Measurements from ENCODE around the gene CCNY.

DNA sequence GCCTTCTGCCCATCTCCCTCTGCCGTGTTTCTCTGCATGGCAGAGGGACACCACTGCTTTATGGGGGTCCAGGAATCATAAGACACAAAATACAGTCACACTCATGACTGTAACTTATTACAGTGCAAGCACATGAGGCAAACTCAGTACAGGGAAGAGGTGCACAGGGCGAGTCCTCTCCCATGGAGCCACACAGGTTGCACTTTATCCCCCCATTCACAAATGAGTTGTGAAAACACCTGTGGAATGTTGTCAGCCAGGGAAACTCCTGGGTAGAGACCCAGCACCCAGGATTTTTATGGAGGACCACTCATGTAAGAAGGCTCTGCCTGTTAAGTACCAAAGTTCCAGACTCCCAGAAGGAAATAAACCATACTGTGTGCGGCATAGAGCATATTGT lies 161.6 kb downstream of the CCNY start:
- TF ChIP-seq EGR1 (IDR thresholded peaks at IDR 0.05; ENCODE audit: low read depth) (no peak), POLR2A (IDR thresholded peaks at IDR 0.05; ENCODE audit: borderline replicate concordance, extremely low read depth, insufficient read depth, insufficient read length) (no peak), CEBPB (IDR thresholded peaks at IDR 0.05; ENCODE audit: low read depth) (no peak), CTCF (IDR thresholded peaks at IDR 0.05 in 2 of 3, conservative IDR thresholded peaks at IDR 0.05 in 1 of 3; ENCODE audit: borderline replicate concordance in 1 of 3, insufficient read depth in 1 of 3, low read depth in 2 of 3, low read length in 2 of 3) (no peak), POLR2AphosphoS5 (IDR thresholded peaks at IDR 0.05; ENCODE audit: low read depth, low read length) (no peak)

Data from HCT116 (cell line).